ENCODE data around the gene MS4A4E. TPM values are rescaled to one million over a fixed set of nuclear protein-coding genes. Genes with fewer than 3 reads are reported as not detected.
A peak's percentile ranks its signal among the peaks of the same experiment; 100 is the strongest.

The MS4A4E gene
- total and polyA plus RNA-seq, 4 donors = 1.0 to 15.5 (median 1.0) TPM; not detected in 1

DNA sequence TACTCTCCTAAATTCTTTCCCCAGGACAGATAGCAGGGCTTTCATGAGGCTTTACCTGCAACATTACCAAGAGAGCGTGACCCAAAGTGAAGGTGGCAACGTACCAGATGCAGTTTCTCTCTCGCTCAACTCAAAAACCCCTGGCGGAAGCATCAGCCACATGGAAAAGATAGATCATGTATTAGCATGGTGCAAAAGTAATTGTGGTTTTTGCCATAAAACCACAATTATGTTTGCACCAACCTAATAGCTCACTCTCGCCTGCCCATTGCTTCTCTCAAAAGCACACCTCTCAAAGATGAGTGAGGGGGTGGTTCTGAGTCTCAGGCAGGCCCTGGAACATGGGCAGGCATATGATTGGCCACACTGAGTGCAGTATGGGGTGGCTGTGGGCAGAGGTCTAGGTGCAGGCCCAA lies 67.1 kb downstream of the MS4A4E start:
- Histone ChIP-seq H3K27me3 (ENCODE audit: control insufficient read depth in 1 of 2, insufficient read depth in 2 of 2, low read length in 1 of 2) (no peaks in the 10 kb centered on the region), H3K4me3 (ENCODE audit: low read length in 2 of 2) (no peak overlapping the region), H3K4me1 (ENCODE audit: control insufficient read depth in 1 of 2, insufficient read depth in 2 of 2, low read length in 2 of 2) (no peaks in the 10 kb centered on the region), H3K36me3 (ENCODE audit: control insufficient read depth in 1 of 2, insufficient read depth in 2 of 2, low read length in 1 of 2) (no peaks in the 10 kb centered on the region), H3K27ac (ENCODE audit: low read depth in 1 of 2, low read length in 2 of 2) (no peak overlapping the region), H3K9me3 (ENCODE audit: control insufficient read depth, low read length) (no peaks in the 10 kb centered on the region)
- intact Hi-C loops (cut with DNase I) = no loop called here
- 87 to 90% methylated on average over 5 of the region's 5 CpGs for WGBS, 2 donors
- no peak for DNase-seq
- no peak for ATAC-seq (ENCODE audit: low FRiP score)

DNA sequence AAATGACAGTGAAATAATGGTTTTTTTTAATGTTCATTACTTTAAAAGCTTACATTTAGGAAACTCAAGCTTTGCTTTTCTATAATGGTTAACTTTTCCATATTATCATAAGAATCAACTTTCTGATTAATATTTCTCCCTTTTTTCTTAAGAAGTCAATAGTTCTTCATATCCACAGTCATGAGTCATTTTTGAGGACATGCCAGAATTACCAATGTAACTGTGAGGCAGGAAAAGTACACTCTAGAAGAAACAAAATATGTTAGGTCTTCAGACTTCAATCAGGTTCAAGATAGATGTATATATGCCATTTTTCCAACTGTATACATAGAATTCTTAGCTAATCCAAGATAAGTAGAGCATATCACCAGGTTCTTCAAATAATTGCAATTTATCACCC lies 70.9 kb downstream of the MS4A4E start:
- H3K27me3 ChIP-seq (ENCODE audit: control insufficient read depth in 1 of 2, insufficient read depth in 2 of 2, low read length in 1 of 2) = no peaks in the 10 kb centered on the region
- intact Hi-C loops (cut with DNase I) = no loop called here
- H3K4me3 ChIP-seq (ENCODE audit: low read length in 2 of 2) = no peak overlapping the region
- H3K36me3 ChIP-seq (ENCODE audit: control insufficient read depth in 1 of 2, insufficient read depth in 2 of 2, low read length in 1 of 2) = no peaks in the 10 kb centered on the region
- H3K4me1 ChIP-seq (ENCODE audit: control insufficient read depth in 1 of 2, insufficient read depth in 2 of 2, low read length in 2 of 2) = no peaks in the 10 kb centered on the region
- ATAC-seq (ENCODE audit: low FRiP score) (no peak), DNase-seq (no peak)
- no peaks in the 10 kb centered on the region for H3K9me3 ChIP-seq (ENCODE audit: control insufficient read depth, low read length)
- H3K27ac ChIP-seq (ENCODE audit: low read depth in 1 of 2, low read length in 2 of 2) = no peak overlapping the region

DNA sequence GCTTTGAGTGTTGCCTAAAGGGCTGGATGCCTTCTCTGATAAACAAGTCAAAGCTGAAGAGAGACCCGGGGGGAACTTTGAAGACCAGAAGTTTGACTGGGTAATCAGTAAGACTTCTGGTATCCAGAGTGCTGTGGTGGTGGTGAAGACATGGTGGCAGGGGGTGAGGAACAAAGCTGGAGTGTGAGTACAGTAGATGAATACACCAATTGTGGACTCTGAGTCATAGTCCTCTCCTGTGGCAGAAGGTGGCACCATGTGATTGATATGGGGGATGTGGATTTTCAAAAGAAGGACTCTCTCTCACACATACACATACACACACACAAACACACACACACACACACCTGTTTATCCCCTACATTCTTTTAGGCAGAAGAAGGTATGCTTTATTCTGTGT lies 72.4 kb downstream of the MS4A4E start:
- Histone ChIP-seq H3K36me3 (ENCODE audit: control insufficient read depth in 1 of 2, insufficient read depth in 2 of 2, low read length in 1 of 2) (no peaks in the 10 kb centered on the region), H3K27me3 (ENCODE audit: control insufficient read depth in 1 of 2, insufficient read depth in 2 of 2, low read length in 1 of 2) (no peaks in the 10 kb centered on the region), H3K4me1 (ENCODE audit: control insufficient read depth in 1 of 2, insufficient read depth in 2 of 2, low read length in 2 of 2) (no peaks in the 10 kb centered on the region), H3K27ac (ENCODE audit: low read depth in 1 of 2, low read length in 2 of 2) (no peak overlapping the region), H3K4me3 (ENCODE audit: low read length in 2 of 2) (no peak overlapping the region), H3K9me3 (ENCODE audit: control insufficient read depth, low read length) (no peaks in the 10 kb centered on the region)
- no peak for DNase-seq
- intact Hi-C loops (cut with DNase I) = no loop called here
- no peak for ATAC-seq (ENCODE audit: low FRiP score)
- 87 to 100% methylated on average over 1 of the region's 1 CpG for WGBS, 2 donors

GRCh38 chr11:60169264-60169915 lies 73.5 kb downstream of the MS4A4E start:
- no peak overlapping the region for H3K27ac ChIP-seq (ENCODE audit: low read depth in 1 of 2, low read length in 2 of 2)
- ATAC-seq (ENCODE audit: low FRiP score) (peak; percentile 42), DNase-seq (no peak)
- WGBS, 2 donors = 17 to 34% methylated on average over 6 of the region's 6 CpGs
- intact Hi-C loops (cut with DNase I) = no loop called here
- no peaks in the 10 kb centered on the region for H3K9me3 ChIP-seq (ENCODE audit: control insufficient read depth, low read length)
- H3K36me3 ChIP-seq (ENCODE audit: control insufficient read depth in 1 of 2, insufficient read depth in 2 of 2, low read length in 1 of 2) = no peaks in the 10 kb centered on the region
- no peaks in the 10 kb centered on the region for H3K4me1 ChIP-seq (ENCODE audit: control insufficient read depth in 1 of 2, insufficient read depth in 2 of 2, low read length in 2 of 2)
- H3K4me3 ChIP-seq (ENCODE audit: low read length in 2 of 2) = no peak overlapping the region
- no peaks in the 10 kb centered on the region for H3K27me3 ChIP-seq (ENCODE audit: control insufficient read depth in 1 of 2, insufficient read depth in 2 of 2, low read length in 1 of 2)

GRCh38 chr11:60168306-60168705 lies 74.6 kb downstream of the MS4A4E start:
- no peak for ATAC-seq (ENCODE audit: low FRiP score)
- Histone ChIP-seq H3K27me3 (ENCODE audit: control insufficient read depth in 1 of 2, insufficient read depth in 2 of 2, low read length in 1 of 2) (no peaks in the 10 kb centered on the region), H3K4me1 (ENCODE audit: control insufficient read depth in 1 of 2, insufficient read depth in 2 of 2, low read length in 2 of 2) (no peaks in the 10 kb centered on the region), H3K27ac (ENCODE audit: low read depth in 1 of 2, low read length in 2 of 2) (no peak overlapping the region), H3K4me3 (ENCODE audit: low read length in 2 of 2) (no peak overlapping the region), H3K9me3 (ENCODE audit: control insufficient read depth, low read length) (no peaks in the 10 kb centered on the region), H3K36me3 (ENCODE audit: control insufficient read depth in 1 of 2, insufficient read depth in 2 of 2, low read length in 1 of 2) (no peaks in the 10 kb centered on the region)
- DNase-seq = no peak
- intact Hi-C loops (cut with DNase I) = no loop called here
- 92 to 93% methylated on average over 6 of the region's 6 CpGs for WGBS, 2 donors

- H3K27ac ChIP-seq (ENCODE audit: low read depth in 1 of 2, low read length in 2 of 2) = no peak overlapping the region
- no peaks in the 10 kb centered on the region for H3K9me3 ChIP-seq (ENCODE audit: control insufficient read depth, low read length)
- peaks cover 0 to 2% of the 10 kb centered on the region in 2 donors for H3K27me3 ChIP-seq (ENCODE audit: control insufficient read depth in 1 of 2, insufficient read depth in 2 of 2, low read length in 1 of 2)
- H3K4me3 ChIP-seq (ENCODE audit: low read length in 2 of 2) = no peak overlapping the region
- H3K36me3 ChIP-seq (ENCODE audit: control insufficient read depth in 1 of 2, insufficient read depth in 2 of 2, low read length in 1 of 2) = no peaks in the 10 kb centered on the region
- ATAC-seq (ENCODE audit: low FRiP score) (no peak), DNase-seq (no peak)
- intact Hi-C loops (cut with DNase I) = no loop called here
- H3K4me1 ChIP-seq (ENCODE audit: control insufficient read depth in 1 of 2, insufficient read depth in 2 of 2, low read length in 2 of 2) = no peaks in the 10 kb centered on the region
Measured at GRCh38 chr11:60165951-60166350, 77.0 kb downstream of the MS4A4E start.

- H3K4me1 ChIP-seq (ENCODE audit: control insufficient read depth in 1 of 2, insufficient read depth in 2 of 2, low read length in 2 of 2) = no peaks in the 10 kb centered on the region
- no peak for DNase-seq
- no peak overlapping the region for H3K4me3 ChIP-seq (ENCODE audit: low read length in 2 of 2)
- H3K36me3 ChIP-seq (ENCODE audit: control insufficient read depth in 1 of 2, insufficient read depth in 2 of 2, low read length in 1 of 2) = no peaks in the 10 kb centered on the region
- no peaks in the 10 kb centered on the region for H3K9me3 ChIP-seq (ENCODE audit: control insufficient read depth, low read length)
- ATAC-seq (ENCODE audit: low FRiP score) = no peak
- H3K27ac ChIP-seq (ENCODE audit: low read depth in 1 of 2, low read length in 2 of 2) = no peak overlapping the region
- intact Hi-C loops (cut with DNase I) = no loop called here
- H3K27me3 ChIP-seq (ENCODE audit: control insufficient read depth in 1 of 2, insufficient read depth in 2 of 2, low read length in 1 of 2) = peaks cover 0 to 2% of the 10 kb centered on the region in 2 donors
- WGBS, 2 donors = 6 to 8% methylated on average over 2 of the region's 2 CpGs
Measured at GRCh38 chr11:60165538-60165937, 77.4 kb downstream of the MS4A4E start.

DNA sequence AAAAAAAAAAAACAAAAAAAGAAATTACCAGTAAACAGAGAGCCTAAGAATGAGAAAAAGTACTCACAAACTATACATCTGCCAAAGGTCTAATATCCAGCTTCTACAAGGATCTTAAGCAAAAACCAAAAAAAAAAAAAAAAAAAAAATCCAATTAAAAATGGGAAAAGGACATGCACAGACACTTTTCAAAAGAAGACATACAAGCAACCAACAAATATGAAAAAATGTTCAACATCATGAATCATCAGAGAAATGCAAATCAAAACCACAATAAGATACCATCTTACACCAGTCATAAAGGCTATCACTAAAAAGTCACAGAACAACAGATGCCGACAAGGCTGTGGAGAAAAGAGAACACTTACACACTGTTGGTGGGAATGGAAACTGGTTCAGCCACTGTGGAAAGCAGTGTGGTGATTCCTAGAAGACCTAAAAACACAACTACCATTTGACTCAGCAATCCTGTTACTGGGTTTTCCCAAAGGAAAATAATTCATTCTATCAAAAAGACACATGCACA lies 78.3 kb downstream of the MS4A4E start:
- no peak for DNase-seq
- Histone ChIP-seq H3K4me3 (ENCODE audit: low read length in 2 of 2) (no peak overlapping the region), H3K36me3 (ENCODE audit: control insufficient read depth in 1 of 2, insufficient read depth in 2 of 2, low read length in 1 of 2) (no peaks in the 10 kb centered on the region), H3K27me3 (ENCODE audit: control insufficient read depth in 1 of 2, insufficient read depth in 2 of 2, low read length in 1 of 2) (peaks cover 0 to 2% of the 10 kb centered on the region in 2 donors), H3K27ac (ENCODE audit: low read depth in 1 of 2, low read length in 2 of 2) (no peak overlapping the region), H3K9me3 (ENCODE audit: control insufficient read depth, low read length) (no peaks in the 10 kb centered on the region), H3K4me1 (ENCODE audit: control insufficient read depth in 1 of 2, insufficient read depth in 2 of 2, low read length in 2 of 2) (no peaks in the 10 kb centered on the region)
- intact Hi-C loops (cut with DNase I) = no loop called here
- 93 to 95% methylated on average over 1 of the region's 1 CpG for WGBS, 2 donors
- ATAC-seq (ENCODE audit: low FRiP score) = no peak

DNA sequence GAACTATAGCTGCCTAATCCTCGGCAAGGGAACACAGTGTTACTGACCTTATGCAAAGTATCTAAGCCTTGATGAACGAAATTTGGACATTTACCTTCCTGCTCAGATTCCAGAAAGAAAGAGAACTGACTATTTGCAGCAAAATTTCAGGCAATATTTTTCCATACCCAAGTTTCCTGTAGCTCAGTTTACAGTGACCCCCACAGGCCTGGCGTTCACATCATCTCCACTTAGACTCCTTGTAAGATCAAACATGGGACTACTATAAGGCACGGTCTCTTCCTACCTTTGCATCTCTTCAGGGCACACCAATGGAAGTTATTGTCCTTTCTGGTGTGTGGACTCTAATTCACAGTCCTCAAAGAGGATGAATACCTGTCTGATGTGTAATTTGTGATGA lies 81.2 kb downstream of the MS4A4E start:
- WGBS, 2 donors = 76 to 79% methylated on average over 4 of the region's 4 CpGs

More for the DNA sequence above, 81.2 kb downstream of the MS4A4E start:
- intact Hi-C loops (cut with DNase I) = no loop called here
- Histone ChIP-seq H3K9me3 (ENCODE audit: control insufficient read depth, low read length) (no peaks in the 10 kb centered on the region), H3K4me3 (ENCODE audit: low read length in 2 of 2) (no peak overlapping the region), H3K36me3 (ENCODE audit: control insufficient read depth in 1 of 2, insufficient read depth in 2 of 2, low read length in 1 of 2) (no peaks in the 10 kb centered on the region), H3K27ac (ENCODE audit: low read depth in 1 of 2, low read length in 2 of 2) (no peak overlapping the region), H3K4me1 (ENCODE audit: control insufficient read depth in 1 of 2, insufficient read depth in 2 of 2, low read length in 2 of 2) (no peaks in the 10 kb centered on the region), H3K27me3 (ENCODE audit: control insufficient read depth in 1 of 2, insufficient read depth in 2 of 2, low read length in 1 of 2) (peaks cover 0 to 2% of the 10 kb centered on the region in 2 donors)
- DNase-seq (no peak), ATAC-seq (ENCODE audit: low FRiP score) (no peak)
